Measurements from ENCODE around the gene IRF5.

IRF5 gene

DNA sequence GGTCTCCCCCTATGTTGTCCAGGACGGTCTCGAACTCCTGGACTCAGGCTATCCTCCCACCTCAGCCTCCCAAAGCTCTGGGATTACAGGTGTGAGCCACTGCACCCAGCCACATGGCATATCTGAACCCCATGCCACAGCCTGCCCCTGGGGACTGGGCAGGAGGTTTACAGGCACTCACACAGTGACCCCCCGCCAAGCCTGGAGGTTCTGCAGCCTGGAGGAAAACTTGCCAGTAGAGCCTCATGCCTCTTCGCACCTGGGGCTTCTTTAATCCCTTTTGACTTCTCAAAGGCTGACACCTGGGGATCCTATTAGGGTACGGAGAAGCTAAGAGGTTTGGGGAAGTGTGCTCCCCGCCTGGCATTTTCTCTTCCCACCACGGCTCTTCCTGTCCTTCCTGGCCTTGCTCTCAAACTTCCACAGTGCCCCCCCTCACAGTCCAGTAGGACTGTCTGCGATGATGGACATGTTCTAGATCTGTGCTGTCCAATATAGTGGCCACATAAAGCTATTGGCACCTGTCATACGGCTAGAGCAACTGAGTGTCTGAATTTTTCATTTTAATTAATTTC is 15.8 kb upstream of the IRF5 start:
- no peaks in the 10 kb centered on the region for H3K27me3 ChIP-seq (ENCODE audit: control insufficient read depth, insufficient read depth, low read length)
- no peak overlapping the region for H3K27ac ChIP-seq
- H3K79me2 ChIP-seq, result no peaks in the 10 kb centered on the region
- H3K9ac ChIP-seq, result no peak overlapping the region
- H2AFZ ChIP-seq, result no peak overlapping the region
- no peaks in the 10 kb centered on the region for H3K4me1 ChIP-seq
- TF ChIP-seq, protein P1, sequence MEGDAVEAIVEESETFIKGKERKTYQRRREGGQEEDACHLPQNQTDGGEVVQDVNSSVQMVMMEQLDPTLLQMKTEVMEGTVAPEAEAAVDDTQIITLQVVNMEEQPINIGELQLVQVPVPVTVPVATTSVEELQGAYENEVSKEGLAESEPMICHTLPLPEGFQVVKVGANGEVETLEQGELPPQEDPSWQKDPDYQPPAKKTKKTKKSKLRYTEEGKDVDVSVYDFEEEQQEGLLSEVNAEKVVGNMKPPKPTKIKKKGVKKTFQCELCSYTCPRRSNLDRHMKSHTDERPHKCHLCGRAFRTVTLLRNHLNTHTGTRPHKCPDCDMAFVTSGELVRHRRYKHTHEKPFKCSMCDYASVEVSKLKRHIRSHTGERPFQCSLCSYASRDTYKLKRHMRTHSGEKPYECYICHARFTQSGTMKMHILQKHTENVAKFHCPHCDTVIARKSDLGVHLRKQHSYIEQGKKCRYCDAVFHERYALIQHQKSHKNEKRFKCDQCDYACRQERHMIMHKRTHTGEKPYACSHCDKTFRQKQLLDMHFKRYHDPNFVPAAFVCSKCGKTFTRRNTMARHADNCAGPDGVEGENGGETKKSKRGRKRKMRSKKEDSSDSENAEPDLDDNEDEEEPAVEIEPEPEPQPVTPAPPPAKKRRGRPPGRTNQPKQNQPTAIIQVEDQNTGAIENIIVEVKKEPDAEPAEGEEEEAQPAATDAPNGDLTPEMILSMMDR (IDR thresholded peaks at IDR 0.05), result no peak
- H3K9me3 ChIP-seq (ENCODE audit: control insufficient read depth, low read length), result no peaks in the 10 kb centered on the region
- H3K4me2 ChIP-seq (ENCODE audit: low read length), result no peak overlapping the region
- no peaks in the 10 kb centered on the region for H3K36me3 ChIP-seq (ENCODE audit: control insufficient read depth, insufficient read depth, low read length)
- H3K4me3 ChIP-seq (ENCODE audit: low read depth, low read length), result no peak overlapping the region

DNA sequence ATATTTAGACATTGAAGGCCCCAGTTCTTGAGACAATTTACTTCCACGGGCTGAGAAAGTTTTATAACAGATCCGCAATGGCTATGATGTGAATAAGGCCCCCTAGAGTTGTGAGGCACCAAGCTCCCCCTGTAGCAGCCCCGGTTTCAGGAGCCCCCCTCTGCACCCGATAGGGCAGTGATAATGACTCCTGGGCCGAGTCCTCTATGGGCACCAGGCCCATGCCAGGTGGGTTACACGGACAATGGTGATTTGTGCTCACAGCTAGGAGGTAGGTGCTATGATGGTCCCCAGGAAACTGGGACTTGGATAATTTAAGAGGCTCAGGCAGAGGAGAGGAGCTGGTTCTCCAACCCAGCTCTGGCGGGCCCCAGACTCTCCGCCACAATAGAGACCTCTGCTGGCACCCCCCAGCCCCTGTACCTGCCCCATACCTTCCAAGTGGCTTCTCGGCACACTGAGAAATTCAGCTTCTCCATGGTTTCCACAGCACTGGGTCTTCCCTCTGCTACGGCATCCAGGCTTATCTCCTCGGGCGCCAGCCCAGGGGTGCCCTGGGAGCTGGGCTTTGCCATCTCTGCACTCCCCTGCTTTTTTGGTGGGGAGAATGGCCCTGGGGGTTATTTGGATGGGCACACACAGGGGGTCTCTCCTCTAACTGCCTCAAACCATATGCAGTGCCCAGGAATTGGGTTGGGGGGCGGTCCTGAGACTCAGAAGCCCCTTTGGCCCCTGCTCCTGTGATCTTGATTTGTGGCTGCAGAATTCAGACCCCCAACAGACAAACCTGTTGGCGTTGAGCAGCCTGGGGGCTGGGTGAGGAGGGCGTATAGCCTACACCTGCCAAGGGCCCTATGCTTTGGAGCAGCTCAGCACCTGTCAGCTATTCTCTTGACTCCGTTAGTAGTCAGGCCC is 15.0 kb upstream of the IRF5 start:
- H3K9me3 ChIP-seq (ENCODE audit: control insufficient read depth, low read length), result no peaks in the 10 kb centered on the region
- H3K27me3 ChIP-seq (ENCODE audit: control insufficient read depth, insufficient read depth, low read length), result no peaks in the 10 kb centered on the region
- TF ChIP-seq, protein P1 (IDR thresholded peaks at IDR 0.05), result no peak

DNA sequence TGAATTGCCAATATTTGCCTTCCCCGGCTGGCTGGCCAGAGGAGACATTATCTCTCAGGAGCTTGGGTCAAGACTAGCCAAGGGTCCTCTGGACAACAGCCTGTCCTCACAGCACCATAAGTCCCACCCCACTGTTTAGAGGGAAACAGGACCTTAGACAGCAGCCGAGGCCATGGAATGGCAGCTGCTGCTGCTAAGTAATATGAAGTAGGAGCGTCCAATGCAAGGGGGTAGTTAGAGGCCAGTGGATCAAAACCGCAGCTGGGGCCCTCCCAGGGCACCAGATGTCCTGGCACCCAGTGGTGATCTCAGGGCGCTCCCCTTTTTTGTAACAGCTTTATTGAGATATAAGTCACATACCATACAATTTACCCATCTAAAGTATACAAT is 14.3 kb upstream of the IRF5 start:
- H3K36me3 ChIP-seq (ENCODE audit: control insufficient read depth, insufficient read depth, low read length), result no peaks in the 10 kb centered on the region
- no peak overlapping the region for H3K4me3 ChIP-seq (ENCODE audit: low read depth, low read length)
- no peak overlapping the region for H2AFZ ChIP-seq
- H3K79me2 ChIP-seq, result no peaks in the 10 kb centered on the region
- H3K9ac ChIP-seq, result no peak overlapping the region
- TF ChIP-seq, protein P1 (IDR thresholded peaks at IDR 0.05), result no peak
- H3K27me3 ChIP-seq (ENCODE audit: control insufficient read depth, insufficient read depth, low read length), result no peaks in the 10 kb centered on the region
- no peak overlapping the region for H3K4me2 ChIP-seq (ENCODE audit: low read length)
- no peaks in the 10 kb centered on the region for H3K9me3 ChIP-seq (ENCODE audit: control insufficient read depth, low read length)
- no peaks in the 10 kb centered on the region for H3K4me1 ChIP-seq
- H3K27ac ChIP-seq, result no peak overlapping the region

More for the DNA sequence above, 15.0 kb upstream of the IRF5 start:
- Histone ChIP-seq H3K27ac (no peak overlapping the region), H3K4me1 (no peaks in the 10 kb centered on the region), H3K36me3 (ENCODE audit: control insufficient read depth, insufficient read depth, low read length) (no peaks in the 10 kb centered on the region), H3K9ac (no peak overlapping the region), H3K4me2 (ENCODE audit: low read length) (no peak overlapping the region), H3K4me3 (ENCODE audit: low read depth, low read length) (no peak overlapping the region), H2AFZ (no peak overlapping the region), H3K79me2 (no peaks in the 10 kb centered on the region)

DNA sequence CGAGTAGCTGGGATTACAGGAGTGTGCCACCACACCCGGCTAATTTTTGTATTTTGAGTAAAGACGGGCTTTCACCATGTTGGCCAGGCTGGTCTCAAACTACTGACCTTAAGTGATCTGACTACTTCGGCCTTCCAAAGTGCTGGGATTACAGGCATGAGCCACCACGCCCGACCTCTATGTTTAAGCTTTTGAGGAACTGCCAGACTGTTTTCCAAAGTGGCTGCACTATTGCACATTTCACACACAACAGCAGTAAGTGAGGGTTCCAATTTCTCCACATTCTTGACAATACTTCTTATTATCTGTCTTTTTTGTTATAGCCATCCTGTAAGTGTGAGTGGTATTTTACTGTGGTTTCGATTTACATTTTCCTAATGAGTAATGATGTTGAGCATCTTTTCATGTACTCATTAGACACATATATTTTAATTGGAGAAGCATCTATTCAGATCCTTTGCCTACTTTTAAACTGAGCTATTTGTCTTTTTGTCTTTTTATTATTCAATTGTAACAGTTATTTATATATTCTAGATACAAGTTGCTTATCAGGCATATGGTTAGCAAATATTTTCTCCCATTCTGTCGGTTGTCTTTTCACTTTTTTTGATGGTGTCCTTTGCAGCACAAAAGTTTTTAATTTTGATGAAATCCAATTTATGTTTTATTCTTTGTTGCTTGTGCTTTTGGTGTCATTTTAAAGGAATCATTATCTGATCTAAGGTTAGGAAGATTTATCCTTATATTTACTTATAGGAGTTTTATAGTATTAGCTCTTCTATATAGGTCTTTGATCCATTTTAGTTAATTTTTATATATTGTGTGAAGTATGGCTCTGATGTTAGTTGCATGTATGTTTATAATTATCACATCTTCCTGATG is 12.8 kb upstream of the IRF5 start:
- H3K4me1 ChIP-seq, result no peaks in the 10 kb centered on the region
- TF ChIP-seq, protein P1 (IDR thresholded peaks at IDR 0.05), result no peak
- H3K27ac ChIP-seq, result no peak overlapping the region
- H3K9ac ChIP-seq, result no peak overlapping the region
- H3K36me3 ChIP-seq (ENCODE audit: control insufficient read depth, insufficient read depth, low read length), result no peaks in the 10 kb centered on the region
- no peaks in the 10 kb centered on the region for H3K9me3 ChIP-seq (ENCODE audit: control insufficient read depth, low read length)
- H3K4me2 ChIP-seq (ENCODE audit: low read length), result no peak overlapping the region
- H3K27me3 ChIP-seq (ENCODE audit: control insufficient read depth, insufficient read depth, low read length), result no peaks in the 10 kb centered on the region
- H3K4me3 ChIP-seq (ENCODE audit: low read depth, low read length), result no peak overlapping the region
- no peak overlapping the region for H2AFZ ChIP-seq
- no peaks in the 10 kb centered on the region for H3K79me2 ChIP-seq
